ENCODE measurements around the gene ST14.

The ST14 gene

GRCh38 chr11:130206141-130206540 is 46.6 kb downstream of the ST14 start:
- FAIRE-seq, result no peak
- no peak for DNase-seq (ENCODE audit: insufficient read length)
- TF ChIP-seq POLR2A (IDR thresholded peaks at IDR 0.05; ENCODE audit: low read depth, low read length) (no peak), POLR2AphosphoS5 (IDR thresholded peaks at IDR 0.05; ENCODE audit: low read depth, low read length) (no peak), TAF1 (IDR thresholded peaks at IDR 0.05; ENCODE audit: borderline replicate concordance, low read depth, low read length) (no peak)

- TF ChIP-seq POLR2AphosphoS5 (IDR thresholded peaks at IDR 0.05; ENCODE audit: low read depth, low read length), result no peak
- TF ChIP-seq TAF1 (IDR thresholded peaks at IDR 0.05; ENCODE audit: borderline replicate concordance, low read depth, low read length), result no peak
- no peak for TF ChIP-seq POLR2A (IDR thresholded peaks at IDR 0.05; ENCODE audit: low read depth, low read length)
- DNase-seq (ENCODE audit: insufficient read length), result no peak
- FAIRE-seq, result no peak
Measured at GRCh38 chr11:130208241-130209127, 48.9 kb downstream of the ST14 start.

DNA sequence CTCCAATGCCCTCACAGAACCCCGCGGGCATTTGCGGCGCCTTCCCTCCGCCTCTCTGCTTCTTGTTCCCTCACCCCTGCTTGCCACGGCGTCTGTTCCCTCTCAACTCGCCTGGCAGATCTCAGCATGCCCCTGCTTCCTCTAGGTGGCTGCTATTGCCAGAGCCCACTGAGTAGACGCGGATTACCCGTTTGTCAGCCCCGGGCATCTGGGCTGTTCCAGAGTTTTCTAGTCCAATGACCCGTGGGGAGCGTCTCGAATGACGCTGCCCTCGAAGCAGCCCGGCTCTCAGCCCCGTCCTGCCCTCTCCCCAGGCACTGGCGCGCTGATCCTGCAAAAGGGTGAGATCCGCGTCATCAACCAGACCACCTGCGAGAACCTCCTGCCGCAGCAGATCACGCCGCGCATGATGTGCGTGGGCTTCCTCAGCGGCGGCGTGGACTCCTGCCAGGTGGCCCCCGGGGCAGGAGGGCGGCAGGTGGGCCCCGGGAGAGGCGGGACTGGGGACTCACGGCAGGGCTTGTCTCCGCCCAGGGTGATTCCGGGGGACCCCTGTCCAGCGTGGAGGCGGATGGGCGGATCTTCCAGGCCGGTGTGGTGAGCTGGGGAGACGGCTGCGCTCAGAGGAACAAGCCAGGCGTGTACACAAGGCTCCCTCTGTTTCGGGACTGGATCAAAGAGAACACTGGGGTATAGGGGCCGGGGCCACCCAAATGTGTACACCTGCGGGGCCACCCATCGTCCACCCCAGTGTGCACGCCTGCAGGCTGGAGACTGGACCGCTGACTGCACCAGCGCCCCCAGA is 49.7 kb downstream of the ST14 start:
- DNase-seq (ENCODE audit: insufficient read length) (no peak), FAIRE-seq (no peak)
- no peak for TF ChIP-seq POLR2AphosphoS5 (IDR thresholded peaks at IDR 0.05; ENCODE audit: low read depth, low read length)
- no peak for TF ChIP-seq POLR2A (IDR thresholded peaks at IDR 0.05; ENCODE audit: low read depth, low read length)
- TF ChIP-seq TAF1 (IDR thresholded peaks at IDR 0.05; ENCODE audit: borderline replicate concordance, low read depth, low read length), result no peak

- DNase-seq (ENCODE audit: insufficient read length) (no peak), FAIRE-seq (no peak)
- TF ChIP-seq POLR2A (IDR thresholded peaks at IDR 0.05; ENCODE audit: low read depth, low read length), result no peak
- TF ChIP-seq TAF1 (IDR thresholded peaks at IDR 0.05; ENCODE audit: borderline replicate concordance, low read depth, low read length), result no peak
- no peak for TF ChIP-seq POLR2AphosphoS5 (IDR thresholded peaks at IDR 0.05; ENCODE audit: low read depth, low read length)
Measured at GRCh38 chr11:130209954-130210854, 50.6 kb downstream of the ST14 start.

- TF ChIP-seq TAF1 (IDR thresholded peaks at IDR 0.05; ENCODE audit: borderline replicate concordance, low read depth, low read length), result no peak
- no peak for TF ChIP-seq POLR2A (IDR thresholded peaks at IDR 0.05; ENCODE audit: low read depth, low read length)
- TF ChIP-seq POLR2AphosphoS5 (IDR thresholded peaks at IDR 0.05; ENCODE audit: low read depth, low read length), result no peak
- DNase-seq (ENCODE audit: insufficient read length) (no peak), FAIRE-seq (no peak)
Measured at GRCh38 chr11:130211144-130211543, 51.6 kb downstream of the ST14 start.

GRCh38 chr11:130211781-130212401 is 52.3 kb downstream of the ST14 start:
- DNase-seq (ENCODE audit: insufficient read length), result no peak
- FAIRE-seq, result no peak
- TF ChIP-seq POLR2A (IDR thresholded peaks at IDR 0.05; ENCODE audit: low read depth, low read length) (no peak), POLR2AphosphoS5 (IDR thresholded peaks at IDR 0.05; ENCODE audit: low read depth, low read length) (no peak), TAF1 (IDR thresholded peaks at IDR 0.05; ENCODE audit: borderline replicate concordance, low read depth, low read length) (no peak)

GRCh38 chr11:130212431-130212961 is 52.9 kb downstream of the ST14 start:
- no peak for DNase-seq (ENCODE audit: insufficient read length)
- no peak for FAIRE-seq
- TF ChIP-seq POLR2A (IDR thresholded peaks at IDR 0.05; ENCODE audit: low read depth, low read length) (no peak), POLR2AphosphoS5 (IDR thresholded peaks at IDR 0.05; ENCODE audit: low read depth, low read length) (no peak), TAF1 (IDR thresholded peaks at IDR 0.05; ENCODE audit: borderline replicate concordance, low read depth, low read length) (no peak)

GRCh38 chr11:130213143-130213978 is 53.8 kb downstream of the ST14 start:
- FAIRE-seq, result peak; percentile 97
- peak; percentile 78 for DNase-seq (ENCODE audit: insufficient read length)
- TF ChIP-seq TAF1 (IDR thresholded peaks at IDR 0.05; ENCODE audit: borderline replicate concordance, low read depth, low read length), result no peak
- no peak for TF ChIP-seq POLR2AphosphoS5 (IDR thresholded peaks at IDR 0.05; ENCODE audit: low read depth, low read length)
- no peak for TF ChIP-seq POLR2A (IDR thresholded peaks at IDR 0.05; ENCODE audit: low read depth, low read length)

DNA sequence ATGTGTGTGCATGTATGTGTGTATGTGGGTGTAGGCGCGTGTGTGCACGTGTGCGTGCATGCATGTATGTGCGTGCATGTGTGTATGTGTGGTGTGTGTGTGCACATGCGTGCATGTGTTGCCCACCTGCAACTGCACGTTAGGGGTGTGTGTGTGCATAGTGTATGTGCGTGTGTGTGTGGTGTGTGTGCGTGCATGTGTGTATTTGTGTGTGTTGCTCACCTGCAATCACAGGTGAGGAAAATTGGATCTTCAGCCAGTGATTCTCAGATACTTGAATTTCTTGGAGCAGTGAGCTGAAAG is 54.3 kb downstream of the ST14 start:
- DNase-seq (ENCODE audit: insufficient read length) (no peak), FAIRE-seq (no peak)
- TF ChIP-seq TAF1 (IDR thresholded peaks at IDR 0.05; ENCODE audit: borderline replicate concordance, low read depth, low read length) (no peak), POLR2AphosphoS5 (IDR thresholded peaks at IDR 0.05; ENCODE audit: low read depth, low read length) (no peak), POLR2A (IDR thresholded peaks at IDR 0.05; ENCODE audit: low read depth, low read length) (no peak)
